Mesangial cell (primary cell): ENCODE measurements around the gene ABI2. TPM values are rescaled to one million over a fixed set of nuclear protein-coding genes. Genes with fewer than 3 reads are reported as not detected.

Source experiments
- total RNA-seq: library from RNA; depleted of rRNA; stranded (reverse); fragments of >200 nt; gene quantifications from 2 replicates; pipeline ENCODE4 v1.2.3, GENCODE V29; 2015

Gene ABI2
- 36.5 and 49.7 TPM in 2 replicates for total RNA-seq

GRCh38 chr2:203327901-203328759 lies at the start of gene ABI2:
ABI2 (plus strand) TSS chr2:203328394; CDS start chr2:203328515, 121 bp downstream.

Other genes with a start within 250 kb of the ABI2 start
- gene CYP20A1, start 89.4 kb upstream of the ABI2 start, total RNA-seq, result 10.1 and 12.2 TPM in 2 replicates
- 6.7 and 8.8 TPM in 2 replicates for gene RAPH1, start 206.9 kb downstream of the ABI2 start, total RNA-seq